Suprapubic skin (tissue), 3 donors: ENCODE results near the gene PELO.

Experiments used
- CTCF ChIP-seq, 2 donors: fragments of 200-600 bp in 1 of 2; fragments of 450-650 bp in 1 of 2; sonication (generic) in 1 of 2; IDR thresholded peaks; one replicate each; pipeline ENCODE4 v1.5.1; 2016 to 2019; ENCODE audit warnings: antibody characterized with exemption in 2 of 2, mild to moderate bottlenecking in 1 of 2, moderate library complexity in 1 of 2
- POLR2A ChIP-seq, 2 donors: fragments of 450-650 bp; IDR thresholded peaks; one replicate each; pipeline ENCODE4 v1.6.1; 2017; ENCODE audit warnings: antibody characterized with exemption in 2 of 2, mild to moderate bottlenecking in 2 of 2, moderate library complexity in 2 of 2

DNA sequence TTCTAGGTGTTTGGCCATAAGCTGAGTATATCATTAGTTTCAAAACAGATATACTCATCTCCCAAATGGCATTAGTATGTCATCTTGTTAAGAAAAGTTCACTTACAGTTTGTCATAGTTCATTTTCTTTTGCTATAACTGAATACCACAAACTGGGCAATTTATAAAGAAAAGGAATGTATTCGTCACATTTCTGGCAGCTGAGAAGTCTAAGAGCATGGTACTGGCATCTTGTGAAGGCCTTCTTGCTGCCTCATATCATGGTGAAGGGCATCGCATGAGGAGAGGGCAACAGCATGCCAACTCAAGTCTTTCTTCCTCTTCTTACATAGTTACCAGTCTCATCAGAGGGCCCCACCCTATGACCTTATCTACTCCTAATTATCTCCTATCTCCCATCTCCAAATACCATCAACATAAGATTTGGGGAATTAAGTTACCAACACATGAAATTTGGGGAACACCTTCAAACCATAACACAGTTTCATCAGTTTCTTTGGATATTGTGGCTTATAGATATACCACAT lies 20.4 kb upstream of the PELO start:
- TF ChIP-seq POLR2A (IDR thresholded peaks at IDR 0.05) (no peak), CTCF (IDR thresholded peaks at IDR 0.05) (no peak)
